Frontal cortex (tissue), 4 donors: ENCODE results near the gene ST3GAL3. TPM values are rescaled to one million over a fixed set of nuclear protein-coding genes. Genes with fewer than 3 reads are reported as not detected.

Source experiments
- DNase-seq, 2 donors: peaks; one replicate each; pipeline ENCODE4 v3.0.0; 2012; ENCODE audit warnings: low spot score in 2 of 2
- FAIRE-seq: peaks from 2 replicates; lab custom pipeline; 2012; peaks lifted over from hg19 to GRCh38; lab: Jason Lieb, UNC
- total RNA-seq: library from RNA; depleted of rRNA; stranded (reverse); fragments of >200 nt; gene quantifications from one replicate; pipeline ENCODE4 v1.2.3, GENCODE V29; 2014
- donor health status: control.
- donor health status: control.
- donor health status: control.

ST3GAL3 gene
- total RNA-seq = 34.2 TPM

- peak; percentile 90 to 91 for DNase-seq
- no peak for FAIRE-seq
Measured at GRCh38 chr1:43707190-43708001, at the start of gene ST3GAL3. TSS of gene ST3GAL3 (plus strand) at chr1:43707536. CDS start at chr1:43736263, 28,727 bp downstream.

DNA sequence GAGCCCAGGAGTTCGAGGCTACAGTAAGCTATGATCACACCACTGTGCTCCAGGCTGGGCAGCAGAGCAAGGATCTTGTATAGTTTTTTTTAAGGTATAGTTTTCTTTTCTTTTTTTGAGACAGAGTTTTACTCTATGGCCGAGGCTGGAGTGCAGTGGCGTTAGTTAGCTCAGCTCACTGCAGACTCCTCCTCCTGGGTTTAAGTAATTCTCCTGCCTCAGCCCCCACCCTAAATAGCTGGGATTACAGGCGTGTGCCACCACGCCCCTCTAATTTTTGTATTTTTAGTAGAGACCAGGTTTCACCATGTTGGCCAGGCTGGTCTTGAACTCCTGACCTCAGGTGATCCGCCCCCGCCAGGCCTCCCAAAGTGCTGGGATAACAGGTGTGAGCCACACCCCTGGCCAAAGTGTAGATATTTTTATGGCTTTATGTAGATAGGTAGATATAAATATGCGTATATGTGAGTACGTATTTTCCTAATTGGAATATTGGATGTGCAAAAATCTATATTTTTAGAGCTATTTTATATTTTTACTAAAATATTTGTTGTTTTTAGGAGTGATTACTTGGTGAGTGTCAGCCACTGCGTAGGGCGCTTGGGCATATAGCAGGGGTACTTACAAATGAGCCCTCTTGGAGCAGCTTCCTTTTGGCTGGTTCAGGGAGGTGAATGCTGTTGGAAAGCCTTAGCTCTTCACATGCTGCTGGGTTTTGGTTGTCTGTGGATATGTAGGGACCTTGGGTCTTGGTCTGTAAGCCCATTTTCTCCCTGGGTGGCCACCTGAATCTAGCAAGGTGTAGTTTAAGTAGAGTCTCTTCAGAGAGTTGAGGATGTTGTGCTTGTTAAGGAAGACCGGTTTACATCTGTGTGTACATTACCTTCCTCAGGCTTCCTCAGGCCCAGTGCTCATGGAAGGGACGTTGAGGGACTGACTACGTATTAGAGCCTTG is 47.8 kb upstream of the ST3GAL3 start:
- DNase-seq (no peak), FAIRE-seq (no peak)

GRCh38 chr1:43660355-43660754 is 47.0 kb upstream of the ST3GAL3 start:
- DNase-seq (no peak), FAIRE-seq (no peak)

DNA sequence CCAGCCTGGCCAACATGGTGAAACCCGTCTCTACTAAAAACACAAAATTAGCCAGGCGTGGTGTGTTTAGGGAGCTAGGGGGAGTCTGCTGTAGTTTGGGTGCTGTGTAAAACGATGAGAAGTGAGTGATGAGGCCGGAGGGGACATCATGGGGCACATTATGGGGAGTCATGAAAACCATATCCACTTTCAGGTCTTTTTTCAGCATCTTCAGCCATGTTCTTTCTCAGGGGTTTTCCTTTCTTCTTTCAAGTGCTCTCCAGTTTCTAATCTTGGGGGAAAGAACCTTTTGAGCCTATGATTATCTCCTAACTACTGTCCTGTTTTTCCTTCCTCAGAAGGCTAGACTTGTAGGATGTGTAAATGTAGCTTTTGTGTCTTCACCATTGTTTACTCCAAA is 43.0 kb upstream of the ST3GAL3 start:
- DNase-seq (no peak), FAIRE-seq (no peak)

GRCh38 chr1:43666608-43667007 is 40.7 kb upstream of the ST3GAL3 start:
- no peak for FAIRE-seq

GRCh38 chr1:43668956-43669355 is 38.4 kb upstream of the ST3GAL3 start:
- DNase-seq = no peak
- no peak for FAIRE-seq

More at GRCh38 chr1:43666608-43667007, 40.7 kb upstream of the ST3GAL3 start:
- DNase-seq = no peak

- no peak for FAIRE-seq
- DNase-seq = no peak
Measured at GRCh38 chr1:43669878-43670277, 37.5 kb upstream of the ST3GAL3 start.

- DNase-seq (no peak), FAIRE-seq (no peak)
Measured at GRCh38 chr1:43671193-43671592, 36.1 kb upstream of the ST3GAL3 start.

GRCh38 chr1:43671626-43672330 is 35.6 kb upstream of the ST3GAL3 start:
- no peak for FAIRE-seq
- DNase-seq = no peak

GRCh38 chr1:43673261-43673660 is 34.1 kb upstream of the ST3GAL3 start:
- no peak for DNase-seq
- no peak for FAIRE-seq

DNA sequence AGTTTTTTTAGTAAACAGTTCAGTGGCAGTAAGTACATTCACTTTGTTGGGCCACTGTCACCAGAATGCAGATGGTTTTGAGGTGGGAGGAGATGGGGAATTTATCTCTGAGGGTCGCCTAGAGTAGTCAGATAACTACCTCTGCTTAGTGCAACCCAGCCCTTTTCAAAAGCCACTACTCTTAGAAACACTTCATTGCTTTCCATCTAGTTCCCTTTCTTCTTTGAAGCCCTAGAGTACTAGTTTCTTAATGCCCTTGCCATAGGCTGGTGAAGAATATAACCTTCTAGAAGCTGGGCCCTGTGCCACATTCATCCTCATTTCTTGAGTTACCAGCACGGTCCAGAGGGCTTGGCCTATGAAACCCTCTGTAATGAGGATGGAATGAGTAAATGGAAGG is 28.4 kb upstream of the ST3GAL3 start:
- FAIRE-seq (no peak), DNase-seq (no peak)

DNA sequence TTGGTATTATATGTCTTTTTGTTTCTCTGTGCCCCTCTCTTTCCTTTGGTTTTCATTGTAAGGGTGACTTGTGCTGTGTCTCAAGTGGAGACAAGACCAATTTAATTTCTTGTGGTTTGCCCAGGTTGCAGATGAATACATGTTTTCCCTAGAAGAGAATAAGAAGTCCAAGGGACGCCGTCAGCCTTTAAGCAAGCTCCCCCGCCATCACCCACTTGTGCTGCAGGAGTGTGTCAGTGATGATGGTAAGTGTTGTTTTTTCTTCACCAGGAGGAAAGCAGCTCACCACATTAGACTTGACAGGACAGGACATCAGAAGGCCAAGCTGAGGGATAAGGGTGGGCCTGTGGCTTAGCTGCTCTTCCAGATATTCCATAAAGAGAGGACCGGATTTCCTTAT is 23.8 kb upstream of the ST3GAL3 start:
- DNase-seq (no peak), FAIRE-seq (no peak)

DNA sequence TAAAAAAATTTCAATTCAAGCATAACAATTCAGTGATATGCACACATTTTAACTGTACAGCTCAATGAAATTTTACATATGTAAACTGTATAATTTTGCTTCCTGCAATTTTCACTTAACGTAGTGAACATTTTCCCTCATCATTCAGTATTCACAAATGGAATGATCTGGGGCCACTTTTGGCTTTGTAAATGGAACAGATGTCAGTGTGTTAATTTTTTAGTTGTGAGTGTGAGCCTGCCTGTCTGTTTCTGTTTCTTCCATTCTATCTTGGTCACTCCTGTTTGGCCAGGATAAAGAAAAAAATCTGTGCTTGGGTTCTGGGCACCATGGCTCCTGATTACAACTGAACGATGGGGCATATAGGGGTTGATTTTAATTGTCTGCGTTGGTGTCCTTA is 20.5 kb upstream of the ST3GAL3 start:
- DNase-seq = no peak
- FAIRE-seq = no peak

GRCh38 chr1:43687301-43688108 is 19.8 kb upstream of the ST3GAL3 start:
- FAIRE-seq = no peak
- DNase-seq = no peak

GRCh38 chr1:43688109-43688387 is 19.3 kb upstream of the ST3GAL3 start:
- no peak for DNase-seq
- no peak for FAIRE-seq

- DNase-seq = no peak
- no peak for FAIRE-seq
Measured at GRCh38 chr1:43688594-43689000, 18.7 kb upstream of the ST3GAL3 start.

DNA sequence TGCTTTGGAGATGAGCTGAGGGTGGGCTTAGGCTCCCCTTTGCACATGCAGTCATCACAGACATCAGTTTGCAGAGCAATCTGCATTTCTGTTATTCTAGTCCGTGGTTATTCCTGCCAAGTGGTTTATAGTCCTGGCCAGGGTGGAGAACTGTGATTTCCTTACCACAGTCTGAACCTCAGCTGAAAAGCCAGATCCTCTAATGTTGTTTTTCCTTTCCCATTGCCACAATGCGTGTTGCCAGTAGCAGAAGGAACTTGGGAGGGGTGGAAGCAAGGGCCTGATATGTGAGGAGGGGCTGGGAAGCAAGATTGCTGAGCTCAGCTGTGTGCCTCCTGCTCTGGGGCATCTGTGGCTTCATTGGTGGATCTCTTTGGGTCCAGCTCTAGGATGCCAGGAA is 18.0 kb upstream of the ST3GAL3 start:
- FAIRE-seq (no peak), DNase-seq (no peak)

- DNase-seq = peak; percentile 14 to 27
- no peak for FAIRE-seq
Measured at GRCh38 chr1:43691871-43692815, 15.2 kb upstream of the ST3GAL3 start.

DNA sequence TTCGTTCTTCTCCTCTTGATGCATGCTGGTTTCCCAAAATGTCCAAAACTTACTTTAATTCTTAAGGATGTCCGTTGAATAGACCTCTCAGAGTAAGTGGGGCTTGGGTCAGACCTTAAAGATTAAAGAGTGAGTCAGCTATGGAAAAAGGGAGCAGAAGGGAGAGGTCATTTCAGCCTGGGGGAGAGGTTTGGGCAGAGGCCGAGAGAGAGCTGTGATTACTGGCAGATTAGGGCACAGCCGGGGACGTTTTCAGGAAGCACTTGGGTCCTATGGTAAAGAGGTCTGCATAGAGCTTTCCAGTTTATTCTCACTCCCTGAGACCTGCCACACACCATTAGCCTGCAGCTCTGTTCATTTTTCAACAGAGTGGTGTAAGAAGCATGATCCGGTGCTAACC is 14.0 kb upstream of the ST3GAL3 start:
- no peak for FAIRE-seq
- DNase-seq = no peak
